Measurements from ENCODE around the gene RAPGEF1. TPM values are rescaled to one million over a fixed set of nuclear protein-coding genes. Genes with fewer than 3 reads are reported as not detected.

RAPGEF1 gene
- total and polyA plus RNA-seq, 9 of the 15 experiments (the other 6 are each of a cell fraction or from before 2014, with no cell fraction given): 0.06 to 44.1 (median 19.9) TPM

DNA sequence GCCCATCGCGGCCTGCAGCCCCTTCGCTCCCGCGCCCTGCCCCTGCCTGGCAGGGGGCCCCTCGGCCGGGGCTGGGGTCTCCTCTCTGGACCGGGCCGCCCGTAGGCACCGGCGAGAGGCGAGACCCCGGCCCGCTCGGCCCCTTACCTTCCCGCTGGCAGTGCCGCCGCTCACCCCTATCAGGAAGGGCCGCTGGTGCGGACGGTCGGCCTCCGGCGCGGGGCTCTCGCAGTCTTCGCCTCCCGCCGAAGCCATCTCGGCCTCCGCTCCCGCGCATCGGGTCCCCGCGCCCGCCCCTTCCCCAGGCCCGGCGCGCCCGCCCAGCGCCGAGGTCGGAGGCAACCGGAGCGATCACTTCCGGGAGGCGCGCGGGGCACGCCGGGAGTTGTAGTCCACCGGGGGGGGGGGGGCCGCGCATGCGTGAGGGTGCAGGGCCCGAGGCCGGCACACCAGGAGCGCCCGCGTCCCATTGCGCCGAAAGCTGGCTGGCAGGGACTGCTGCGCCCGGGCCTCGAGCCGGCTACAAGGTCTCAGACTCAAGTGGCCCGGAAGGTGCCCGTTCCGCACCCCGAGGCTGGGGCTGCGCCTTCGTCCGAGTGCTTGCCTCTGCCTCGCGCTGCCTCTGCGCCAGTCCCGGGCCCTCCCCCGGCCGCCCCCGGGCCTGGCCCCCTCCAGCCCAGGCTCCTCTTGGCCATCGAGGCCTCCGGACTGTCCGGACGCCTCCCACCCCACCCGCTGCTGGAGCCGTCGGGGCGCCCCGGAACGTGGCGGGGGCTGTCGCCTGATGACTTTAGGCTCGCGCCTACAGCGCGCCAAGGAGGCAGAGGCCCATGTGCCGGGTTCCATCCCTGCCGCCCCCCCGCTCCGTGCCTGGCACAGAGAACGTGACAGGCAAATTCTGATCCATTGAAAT, 208.7 kb downstream of the RAPGEF1 start, which contains the start of gene UCK1 (continued):
- no peak for TF ChIP-seq ZKSCAN1 (IDR thresholded peaks at IDR 0.05; ENCODE audit: low read depth, low read length)
- no peak for TF ChIP-seq ERF (CRISPR knock-in tag; IDR thresholded peaks at IDR 0.05)
- TF ChIP-seq TAL1 (IDR thresholded peaks at IDR 0.05): no peak
- no peak for TF ChIP-seq TCF7 (IDR thresholded peaks at IDR 0.05; ENCODE audit: borderline replicate concordance)
- no peak for TF ChIP-seq LARP7 (IDR thresholded peaks at IDR 0.05)
- TF ChIP-seq TOE1 (IDR thresholded peaks at IDR 0.05; ENCODE audit: borderline replicate concordance): no peak
- no peak for TF ChIP-seq TOE1 (CRISPR knock-in tag; IDR thresholded peaks at IDR 0.05; ENCODE audit: borderline replicate concordance, low read depth)
- TF ChIP-seq ZNF561 (CRISPR knock-in tag; conservative IDR thresholded peaks at IDR 0.05): no peak
- TF ChIP-seq U2AF2 (optimal IDR thresholded peaks at IDR 0.05; ENCODE audit: low read depth, low read length): no peak
- peak; percentile 35; the same call in 1 of the 2 replicates for TF ChIP-seq MGA (IDR thresholded peaks at IDR 0.05)
- TF ChIP-seq BRD9 (IDR thresholded peaks at IDR 0.05; ENCODE audit: low read depth, partially characterized antibody): no peak
- no peak for TF ChIP-seq CBFB (CRISPR knock-in tag; IDR thresholded peaks at IDR 0.05)
- TF ChIP-seq ZC3H11A (IDR thresholded peaks at IDR 0.05; ENCODE audit: low read depth, low read length): no peak
- no peak for TF ChIP-seq ZNF699 (CRISPR knock-in tag; IDR thresholded peaks at IDR 0.05; ENCODE audit: insufficient replicate concordance)
- no peak for TF ChIP-seq FOXO4 (CRISPR knock-in tag; IDR thresholded peaks at IDR 0.05)
